AG10803 (cell line): Measurements from ENCODE around the gene SERPINA10.

Source experiments
- DNase-seq: peaks from one replicate; pipeline ENCODE4 v3.0.0; 2010; ENCODE audit warnings: low read depth
- H3K4me3 ChIP-seq: 2 replicates; pipeline ENCODE4 v1.5.1; 2011; ENCODE audit warnings: mild to moderate bottlenecking, low read length, control low read depth
- CTCF ChIP-seq: conservative IDR thresholded peaks from 2 replicates; pipeline ENCODE4 v1.5.1; 2011; ENCODE audit warnings: mild to moderate bottlenecking, low read length, control low read depth, inconsistent platforms

Gene SERPINA10

GRCh38 chr14:94244182-94244581 is 48.9 kb downstream of the SERPINA10 start:
- no peak for TF ChIP-seq CTCF
- H3K4me3 ChIP-seq = no peak overlapping the region
- no peak for DNase-seq

GRCh38 chr14:94239406-94239805 is 53.7 kb downstream of the SERPINA10 start:
- DNase-seq = no peak
- no peak overlapping the region for H3K4me3 ChIP-seq
- TF ChIP-seq CTCF = no peak

- no peak for TF ChIP-seq CTCF
- no peak for DNase-seq
- H3K4me3 ChIP-seq = no peak overlapping the region
These were observed 55.1 kb downstream of the SERPINA10 start for GRCh38 chr14:94237983-94238382.

GRCh38 chr14:94237046-94237445 is 56.0 kb downstream of the SERPINA10 start:
- H3K4me3 ChIP-seq = no peak overlapping the region
- TF ChIP-seq CTCF = no peak
- no peak for DNase-seq
